KOPT-K1 (cell line): Measurements from ENCODE around the gene NAALAD2.
"Not testable (repeated sequence)": the region's sequence is repeated elsewhere in the genome, so short reads cannot be mapped to it uniquely, and the experiment has no call there.

Source experiments
- H3K27ac ChIP-seq: fragments of 200-600 bp; sonication (generic); 2 replicates; pipeline ENCODE4 v1.5.1; 2016; ENCODE audit warnings: antibody characterized with exemption, mild to moderate bottlenecking, low read depth, low read length; ENCODE audit not compliant: poor library complexity, severe bottlenecking
- H3K36me3 ChIP-seq: fragments of 200-600 bp; sonication (generic); 2 replicates; pipeline ENCODE4 v1.5.1; 2017; ENCODE audit warnings: antibody characterized with exemption, mild to moderate bottlenecking, low read length, moderate library complexity; ENCODE audit not compliant: insufficient read depth
- H3K9me3 ChIP-seq: fragments of 200-600 bp; sonication (generic); 2 replicates; pipeline ENCODE4 v1.5.1; 2017; ENCODE audit warnings: antibody characterized with exemption, low read length, mild to moderate bottlenecking; ENCODE audit not compliant: insufficient read depth, poor library complexity, severe bottlenecking

Gene NAALAD2

GRCh38 chr11:90168571-90168970, 34.1 kb downstream of the NAALAD2 start:
- H3K27ac ChIP-seq, result no peak overlapping the region
- no peaks in the 10 kb centered on the region for H3K36me3 ChIP-seq
- no peaks in the 10 kb centered on the region for H3K9me3 ChIP-seq

GRCh38 chr11:90171359-90171758, 36.9 kb downstream of the NAALAD2 start:
- Histone ChIP-seq H3K9me3 (no peaks in the 10 kb centered on the region), H3K36me3 (no peaks in the 10 kb centered on the region), H3K27ac (no peak overlapping the region)

- Histone ChIP-seq H3K36me3 (no peaks in the 10 kb centered on the region), H3K27ac (no peak overlapping the region), H3K9me3 (no peaks in the 10 kb centered on the region)
Measured at GRCh38 chr11:90176069-90176468, 41.6 kb downstream of the NAALAD2 start.

GRCh38 chr11:90178751-90179150, 44.3 kb downstream of the NAALAD2 start:
- Histone ChIP-seq H3K27ac (no peak overlapping the region), H3K9me3 (no peaks in the 10 kb centered on the region), H3K36me3 (no peaks in the 10 kb centered on the region)

- H3K36me3 ChIP-seq, result no peaks in the 10 kb centered on the region
- no peaks in the 10 kb centered on the region for H3K9me3 ChIP-seq
- H3K27ac ChIP-seq, result no peak overlapping the region
Measured at GRCh38 chr11:90179923-90180322, 45.5 kb downstream of the NAALAD2 start.

GRCh38 chr11:90187839-90188238, 53.4 kb downstream of the NAALAD2 start:
- H3K36me3 ChIP-seq, result peaks cover 28% of the 10 kb centered on the region
- H3K9me3 ChIP-seq, result no peaks in the 10 kb centered on the region
- no peak overlapping the region for H3K27ac ChIP-seq

GRCh38 chr11:90189011-90189410, 54.5 kb downstream of the NAALAD2 start:
- Histone ChIP-seq H3K36me3 (peaks cover 36% of the 10 kb centered on the region), H3K27ac (no peak overlapping the region), H3K9me3 (no peaks in the 10 kb centered on the region)

- Histone ChIP-seq H3K9me3 (no peaks in the 10 kb centered on the region), H3K36me3 (peaks cover 68% of the 10 kb centered on the region), H3K27ac (no peak overlapping the region)
Measured at GRCh38 chr11:90192869-90193582, 58.6 kb downstream of the NAALAD2 start.

- H3K36me3 ChIP-seq, result peaks cover 83% of the 10 kb centered on the region
- no peaks in the 10 kb centered on the region for H3K9me3 ChIP-seq
- H3K27ac ChIP-seq, result no peak overlapping the region
Measured at GRCh38 chr11:90197377-90197776, 62.9 kb downstream of the NAALAD2 start.

- Histone ChIP-seq H3K36me3 (peaks cover 96% of the 10 kb centered on the region), H3K27ac (no peak overlapping the region), H3K9me3 (no peaks in the 10 kb centered on the region)
Measured at GRCh38 chr11:90202342-90202741, 67.9 kb downstream of the NAALAD2 start.

GRCh38 chr11:90204407-90204806, 69.9 kb downstream of the NAALAD2 start:
- H3K9me3 ChIP-seq, result no peaks in the 10 kb centered on the region
- no peak overlapping the region for H3K27ac ChIP-seq
- H3K36me3 ChIP-seq, result peaks cover 98% of the 10 kb centered on the region

GRCh38 chr11:90204832-90205646, 70.6 kb downstream of the NAALAD2 start:
- H3K9me3 ChIP-seq, result no peaks in the 10 kb centered on the region
- no peak overlapping the region for H3K27ac ChIP-seq
- peaks cover 98% of the 10 kb centered on the region for H3K36me3 ChIP-seq

- H3K36me3 ChIP-seq, result peaks cover 100% of the 10 kb centered on the region
Measured at GRCh38 chr11:90207992-90208391, 73.5 kb downstream of the NAALAD2 start.

GRCh38 chr11:90208857-90209256, 74.4 kb downstream of the NAALAD2 start:
- Histone ChIP-seq H3K27ac (no peak overlapping the region), H3K36me3 (peaks cover 100% of the 10 kb centered on the region), H3K9me3 (no peaks in the 10 kb centered on the region)

More at GRCh38 chr11:90207992-90208391, 73.5 kb downstream of the NAALAD2 start:
- not testable (repeated sequence) for H3K9me3 ChIP-seq, H3K27ac ChIP-seq

GRCh38 chr11:90213322-90213721, 78.9 kb downstream of the NAALAD2 start:
- Histone ChIP-seq H3K27ac (no peak overlapping the region), H3K36me3 (peaks cover 97% of the 10 kb centered on the region)

More at GRCh38 chr11:90213322-90213721, 78.9 kb downstream of the NAALAD2 start:
- no peaks in the 10 kb centered on the region for H3K9me3 ChIP-seq
